CD14-positive monocyte (primary cell): ENCODE results near the gene RANBP1. TPM values are rescaled to one million over a fixed set of nuclear protein-coding genes. Genes with fewer than 3 reads are reported as not detected.

Experiments used
- DNase-seq, 3 donors: peaks; one replicate each; pipeline ENCODE4 v3.0.0-alpha.2; 2011 to 2022
- H2AFZ ChIP-seq: 2 replicates; pipeline ENCODE4 v1.6.0; 2012; ENCODE audit warnings: mild to moderate bottlenecking, low read depth, low read length, inconsistent platforms; ENCODE audit not compliant: insufficient read depth, poor library complexity, severe bottlenecking
- H3K27ac ChIP-seq, 2 donors: 1 replicate in 1 of 2; 2 replicates in 1 of 2; pipeline ENCODE4 v1.5.1; 2012 to 2013; ENCODE audit warnings: low read length in 2 of 2, control low read depth in 1 of 2, inconsistent platforms in 1 of 2, low read depth in 1 of 2, mild to moderate bottlenecking in 1 of 2
- H3K27me3 ChIP-seq, 2 donors: one replicate each; pipeline versions ENCODE4 v1.6.0 to v1.6.1; 2011 to 2013; ENCODE audit warnings: low read length in 2 of 2; ENCODE audit not compliant: control insufficient read depth in 2 of 2, insufficient read depth in 2 of 2
- H3K36me3 ChIP-seq, 2 donors: replicated peaks in 1 of 2; 1 replicate in 1 of 2; 2 replicates in 1 of 2; pipeline versions ENCODE4 v1.5.1 to v1.6.1; 2012 to 2013; ENCODE audit warnings: low read length in 2 of 2, control low read depth in 1 of 2, inconsistent platforms in 1 of 2, mild to moderate bottlenecking in 1 of 2; ENCODE audit not compliant: insufficient read depth in 2 of 2, control insufficient read depth in 1 of 2
- H3K4me1 ChIP-seq, 2 donors: 1 replicate in 1 of 2; 2 replicates in 1 of 2; pipeline versions ENCODE4 v1.5.1 to v1.6.1; 2012 to 2013; ENCODE audit warnings: low read length in 2 of 2, control low read depth in 1 of 2, inconsistent platforms in 1 of 2, mild to moderate bottlenecking in 1 of 2, moderate library complexity in 1 of 2; ENCODE audit not compliant: insufficient read depth in 2 of 2, control insufficient read depth in 1 of 2
- H3K4me2 ChIP-seq: replicated peaks from 2 replicates; pipeline ENCODE3; 2012; ENCODE audit warnings: low read length, moderate library complexity, mild to moderate bottlenecking; ENCODE audit not compliant: poor library complexity, severe bottlenecking; ENCODE audit errors: extremely low read depth
- H3K4me3 ChIP-seq, 3 experiments: fragments of 200-600 bp in 1 of 3; sonication (generic) in 1 of 3; replicated peaks in 1 of 3; 1 replicate in 2 of 3; 2 replicates in 1 of 3; pipeline ENCODE4 v1.5.1; 2011 to 2013; ENCODE audit warnings: low read length in 3 of 3, mild to moderate bottlenecking in 3 of 3, control low read depth in 2 of 3, low read depth in 2 of 3, inconsistent platforms in 1 of 3, moderate library complexity in 1 of 3
- H3K79me2 ChIP-seq: 2 replicates; pipeline ENCODE4 v1.6.0; 2012; ENCODE audit warnings: mild to moderate bottlenecking, control low read depth, inconsistent platforms, low read length, moderate library complexity; ENCODE audit not compliant: insufficient read depth
- H3K9ac ChIP-seq: 2 replicates; pipeline ENCODE4 v1.6.0; 2017; ENCODE audit warnings: low read length, mild to moderate bottlenecking; ENCODE audit not compliant: insufficient read depth, poor library complexity, severe bottlenecking
- H3K9me3 ChIP-seq, 2 donors: replicated peaks in 1 of 2; 1 replicate in 1 of 2; 2 replicates in 1 of 2; pipeline versions ENCODE4 v1.5.1 to v1.6.1; 2012 to 2013; ENCODE audit warnings: low read length in 2 of 2, control low read depth in 1 of 2; ENCODE audit not compliant: control insufficient read depth in 1 of 2, insufficient read depth in 1 of 2
- H4K20me1 ChIP-seq: 2 replicates; pipeline ENCODE4 v1.6.0; 2012; ENCODE audit warnings: mild to moderate bottlenecking, low read length, control low read depth, moderate library complexity; ENCODE audit not compliant: insufficient read depth
- H3K27ac Mint-ChIP-seq, 7 donors: one replicate each; pipeline ENCODE4 v1.8.0; 2020; ENCODE audit warnings: mild to moderate bottlenecking in 7 of 7, mixed read lengths in 7 of 7, moderate library complexity in 6 of 7, inconsistent platforms in 2 of 7
- H3K27me3 Mint-ChIP-seq, 3 donors: one replicate each; pipeline ENCODE4 v1.8.0; 2021 to 2022; ENCODE audit warnings: low read depth in 3 of 3, mild to moderate bottlenecking in 3 of 3, mixed read lengths in 3 of 3, moderate library complexity in 3 of 3, inconsistent platforms in 1 of 3
- H3K36me3 Mint-ChIP-seq, 2 donors: one replicate each; pipeline ENCODE4 v1.8.0; 2020; ENCODE audit warnings: mixed read lengths in 2 of 2, inconsistent platforms in 1 of 2, mild to moderate bottlenecking in 1 of 2
- H3K4me1 Mint-ChIP-seq: one replicate; pipeline ENCODE4 v1.8.0; 2020; ENCODE audit warnings: mild to moderate bottlenecking, mixed read lengths
- H3K4me3 Mint-ChIP-seq, 2 donors: one replicate each; pipeline ENCODE4 v1.8.0; 2020; ENCODE audit warnings: mild to moderate bottlenecking in 2 of 2, mixed read lengths in 2 of 2, moderate library complexity in 1 of 2
- H3K9me3 Mint-ChIP-seq, 7 donors: one replicate each; pipeline ENCODE4 v1.8.0; 2020 to 2022; ENCODE audit warnings: mixed read lengths in 7 of 7, mild to moderate bottlenecking in 6 of 7, moderate library complexity in 6 of 7, inconsistent platforms in 2 of 7
- WGBS: methylation state at CpG from one replicate; pipeline ENCODE4 v1.1.5; 2013; ENCODE audit warnings: missing lambda C conversion rate; ENCODE audit not compliant: insufficient coverage; 5-methylcytosine and 5-hydroxymethylcytosine counted together
- intact Hi-C, 2 donors: fragments of 100-400 bp; cut with micrococcal nuclease; formaldehyde crosslinking; loops; one replicate each; pipeline versions ENCODE4 v1.15.0 to v1.15.1; 2023
- polyA plus RNA-seq, 3 donors: library from polyadenylated mRNA; depleted of rRNA in 1 of 3; unstranded in 2 of 3; stranded (reverse) in 1 of 3; fragments of 300-500 nt in 2 of 3; fragments of >200 nt in 1 of 3; fragmentation: Illumina TruSeq in 2 of 3; gene quantifications; 1 replicate in 2 of 3; 2 replicates in 1 of 3; pipeline ENCODE4 v1.2.3, GENCODE V29; 2012 to 2021
- TF ChIP-seq, protein P1 (sequence below): fragments of 200-600 bp; IDR thresholded peaks from one replicate; pipeline ENCODE4 v1.8.0; 2022; ENCODE audit warnings: antibody characterized with exemption, mild to moderate bottlenecking

Gene RANBP1
- polyA plus RNA-seq, 3 donors: 45.0 to 52.3 (median 47.4) TPM

DNA sequence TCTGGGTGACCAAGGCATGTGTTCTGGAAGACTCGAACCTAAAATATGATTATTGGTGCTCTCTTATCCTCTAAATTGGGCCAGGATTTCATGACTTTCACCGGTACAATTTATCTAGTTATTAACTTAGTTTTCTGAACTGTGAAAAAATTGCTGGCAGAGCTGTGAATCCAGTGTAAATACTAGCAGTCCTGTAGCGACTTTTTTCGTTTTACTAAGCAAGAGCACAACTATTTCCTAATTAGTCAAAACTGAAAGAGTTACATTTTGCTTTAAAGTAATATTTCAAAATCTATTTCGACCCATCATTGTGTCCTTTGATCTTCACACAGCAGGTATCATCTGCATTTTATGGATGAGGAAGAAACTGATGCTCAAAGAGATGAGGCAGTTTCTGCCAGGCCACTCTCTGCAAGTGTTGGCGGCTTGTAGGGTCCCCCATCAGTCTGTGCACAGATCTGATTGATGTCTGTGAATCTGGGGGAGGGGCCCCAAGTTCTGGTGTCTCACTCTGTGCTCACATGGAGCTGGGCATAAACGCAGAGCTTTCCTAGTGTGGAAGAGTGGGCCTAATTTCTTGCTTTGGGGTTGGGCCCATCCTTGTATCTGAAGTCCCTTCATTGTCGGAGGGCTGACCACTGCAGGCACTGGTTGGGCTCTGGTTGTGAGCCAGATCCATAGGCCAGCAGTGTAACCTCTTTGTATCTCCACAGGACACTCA is 2.6 kb downstream of the RANBP1 start:
- Mint-ChIP-seq H3K27me3 (peaks cover 0 to 1% (median 0%) of the 10 kb centered on the region in 3 donors), H3K4me3 (peak overlapping the region; percentile 75 to 86), H3K9me3 (no peaks in the 10 kb centered on the region), H3K36me3 (peaks cover 35 to 57% of the 10 kb centered on the region in 2 donors), H3K27ac (peak overlapping the region in 6 of 7 donors; percentile 60 to 85 (median 74)), H3K4me1 (peaks cover 22% of the 10 kb centered on the region)
- peak overlapping the region; percentile 82 for H2AFZ ChIP-seq
- peaks cover 88% of the 10 kb centered on the region for H3K79me2 ChIP-seq
- intact Hi-C loops: loop anchor here (5.0 to 10.0 kb wide), 4 partner anchors 94 to 379 kb away; partner anchors contain the start of genes TANGO2 (in 2 of the 2), GNB1L (in 1 of the 2), KLHL22 (in 1 of the 2) and RTL10 (in 1 of the 2)
- peak overlapping the region; percentile 70 for H3K9ac ChIP-seq
- DNase-seq: no peak
- peak overlapping the region; percentile 33 to 70 for H3K27ac ChIP-seq
- H3K4me2 ChIP-seq: peak overlapping the region; percentile 89
- no peaks in the 10 kb centered on the region for H3K9me3 ChIP-seq
- H3K36me3 ChIP-seq: peaks cover 32 to 64% of the 10 kb centered on the region in 2 donors
- H3K27me3 ChIP-seq: no peaks in the 10 kb centered on the region
- TF ChIP-seq, protein P1, sequence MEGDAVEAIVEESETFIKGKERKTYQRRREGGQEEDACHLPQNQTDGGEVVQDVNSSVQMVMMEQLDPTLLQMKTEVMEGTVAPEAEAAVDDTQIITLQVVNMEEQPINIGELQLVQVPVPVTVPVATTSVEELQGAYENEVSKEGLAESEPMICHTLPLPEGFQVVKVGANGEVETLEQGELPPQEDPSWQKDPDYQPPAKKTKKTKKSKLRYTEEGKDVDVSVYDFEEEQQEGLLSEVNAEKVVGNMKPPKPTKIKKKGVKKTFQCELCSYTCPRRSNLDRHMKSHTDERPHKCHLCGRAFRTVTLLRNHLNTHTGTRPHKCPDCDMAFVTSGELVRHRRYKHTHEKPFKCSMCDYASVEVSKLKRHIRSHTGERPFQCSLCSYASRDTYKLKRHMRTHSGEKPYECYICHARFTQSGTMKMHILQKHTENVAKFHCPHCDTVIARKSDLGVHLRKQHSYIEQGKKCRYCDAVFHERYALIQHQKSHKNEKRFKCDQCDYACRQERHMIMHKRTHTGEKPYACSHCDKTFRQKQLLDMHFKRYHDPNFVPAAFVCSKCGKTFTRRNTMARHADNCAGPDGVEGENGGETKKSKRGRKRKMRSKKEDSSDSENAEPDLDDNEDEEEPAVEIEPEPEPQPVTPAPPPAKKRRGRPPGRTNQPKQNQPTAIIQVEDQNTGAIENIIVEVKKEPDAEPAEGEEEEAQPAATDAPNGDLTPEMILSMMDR: no peak
- H4K20me1 ChIP-seq: peaks cover 9% of the 10 kb centered on the region
- 76% methylated on average over 3 of the region's 8 CpGs for WGBS
- peaks cover 21 to 33% of the 10 kb centered on the region in 2 donors for H3K4me1 ChIP-seq
- peak overlapping the region; percentile 49 to 83 (median 70) for H3K4me3 ChIP-seq

DNA sequence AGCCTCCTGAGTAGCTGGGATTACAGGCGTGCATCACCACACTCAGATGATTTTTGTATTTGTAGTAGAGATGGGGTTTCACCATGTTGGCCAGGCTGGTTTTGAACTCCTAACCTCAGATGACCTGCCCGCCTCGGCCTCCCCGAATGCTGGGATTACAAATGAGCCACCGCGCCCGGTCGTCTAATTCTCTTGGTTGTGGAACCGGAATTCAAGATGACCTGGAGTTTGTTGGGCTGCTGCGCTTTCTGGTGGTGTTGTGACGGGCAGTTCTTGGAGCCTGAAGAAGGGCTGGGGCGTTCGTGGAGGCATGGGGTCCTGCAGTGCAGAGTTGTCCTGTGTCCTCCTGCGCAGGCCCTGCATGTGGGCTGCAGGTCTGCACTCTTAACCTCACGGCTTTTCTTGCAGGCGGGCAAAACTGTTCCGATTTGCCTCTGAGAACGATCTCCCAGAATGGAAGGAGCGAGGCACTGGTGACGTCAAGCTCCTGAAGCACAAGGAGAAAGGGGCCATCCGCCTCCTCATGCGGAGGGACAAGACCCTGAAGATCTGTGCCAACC is 6.0 kb downstream of the RANBP1 start:
- no peak overlapping the region for H3K4me3 ChIP-seq
- H3K27ac ChIP-seq: no peak overlapping the region
- peaks cover 12 to 17% of the 10 kb centered on the region in 2 donors for H3K4me1 ChIP-seq
- Mint-ChIP-seq H3K27ac (no peak overlapping the region), H3K27me3 (no peaks in the 10 kb centered on the region), H3K4me3 (no peak overlapping the region), H3K4me1 (peaks cover 16% of the 10 kb centered on the region), H3K9me3 (no peaks in the 10 kb centered on the region), H3K36me3 (peaks cover 45 to 71% of the 10 kb centered on the region in 2 donors)
- H3K9me3 ChIP-seq: no peaks in the 10 kb centered on the region
- no peak overlapping the region for H2AFZ ChIP-seq
- intact Hi-C loops: no loop called here
- 99% methylated on average over 21 of the region's 22 CpGs for WGBS
- no peak overlapping the region for H3K4me2 ChIP-seq
- DNase-seq: no peak
- H3K79me2 ChIP-seq: peaks cover 61% of the 10 kb centered on the region
- TF ChIP-seq, protein P1: no peak
- H4K20me1 ChIP-seq: peaks cover 17% of the 10 kb centered on the region
- peaks cover 39 to 73% of the 10 kb centered on the region in 2 donors for H3K36me3 ChIP-seq
- H3K27me3 ChIP-seq: no peaks in the 10 kb centered on the region
- H3K9ac ChIP-seq: no peak overlapping the region
